Measurements from ENCODE around the gene LACTBL1.

DNA sequence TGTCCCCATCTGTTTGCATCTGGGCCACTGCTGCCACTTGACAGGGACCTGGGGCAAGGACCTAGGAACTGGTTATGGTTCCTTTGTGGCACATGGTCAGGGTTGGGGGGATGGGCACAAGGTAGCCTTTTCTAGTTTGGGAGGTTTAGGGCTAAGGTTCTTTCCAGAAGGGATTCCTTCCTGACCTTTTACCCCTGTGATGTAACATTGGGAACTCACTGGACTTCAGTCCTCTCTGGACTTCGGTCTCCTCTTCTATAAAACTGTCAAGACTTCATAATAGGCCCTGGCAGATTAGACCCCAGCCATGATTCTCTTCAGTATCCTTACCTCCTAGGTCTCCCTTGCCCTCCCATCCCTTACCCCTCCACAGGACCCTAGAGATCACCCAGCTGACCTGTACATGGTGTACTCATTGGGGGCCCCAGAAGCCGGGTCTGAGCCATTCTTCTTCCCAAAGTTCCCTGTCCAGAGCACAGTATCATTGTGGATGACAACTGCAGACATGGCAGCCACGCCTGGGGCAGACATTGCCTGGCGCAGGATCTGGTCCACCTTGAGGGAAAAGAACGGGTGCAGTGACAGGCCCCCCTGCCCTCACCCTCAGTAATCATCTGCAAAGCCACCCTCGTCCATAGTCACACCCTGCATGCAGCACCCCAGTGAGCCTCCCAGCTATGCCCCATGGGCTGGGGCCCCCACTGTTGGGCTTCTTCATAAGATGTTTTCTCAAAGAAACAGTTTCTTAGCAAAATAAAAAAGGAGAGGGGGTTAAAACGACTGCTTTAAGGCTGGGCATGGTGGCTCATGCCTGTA lies 12.9 kb downstream of the LACTBL1 start:
- TF ChIP-seq, protein P1, sequence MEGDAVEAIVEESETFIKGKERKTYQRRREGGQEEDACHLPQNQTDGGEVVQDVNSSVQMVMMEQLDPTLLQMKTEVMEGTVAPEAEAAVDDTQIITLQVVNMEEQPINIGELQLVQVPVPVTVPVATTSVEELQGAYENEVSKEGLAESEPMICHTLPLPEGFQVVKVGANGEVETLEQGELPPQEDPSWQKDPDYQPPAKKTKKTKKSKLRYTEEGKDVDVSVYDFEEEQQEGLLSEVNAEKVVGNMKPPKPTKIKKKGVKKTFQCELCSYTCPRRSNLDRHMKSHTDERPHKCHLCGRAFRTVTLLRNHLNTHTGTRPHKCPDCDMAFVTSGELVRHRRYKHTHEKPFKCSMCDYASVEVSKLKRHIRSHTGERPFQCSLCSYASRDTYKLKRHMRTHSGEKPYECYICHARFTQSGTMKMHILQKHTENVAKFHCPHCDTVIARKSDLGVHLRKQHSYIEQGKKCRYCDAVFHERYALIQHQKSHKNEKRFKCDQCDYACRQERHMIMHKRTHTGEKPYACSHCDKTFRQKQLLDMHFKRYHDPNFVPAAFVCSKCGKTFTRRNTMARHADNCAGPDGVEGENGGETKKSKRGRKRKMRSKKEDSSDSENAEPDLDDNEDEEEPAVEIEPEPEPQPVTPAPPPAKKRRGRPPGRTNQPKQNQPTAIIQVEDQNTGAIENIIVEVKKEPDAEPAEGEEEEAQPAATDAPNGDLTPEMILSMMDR (IDR thresholded peaks at IDR 0.05): no peak
- no peak for TF ChIP-seq POLR2A (IDR thresholded peaks at IDR 0.05)

Data from ovary (tissue), 3 donors.